ENCODE data around the gene METTL25.

DNA sequence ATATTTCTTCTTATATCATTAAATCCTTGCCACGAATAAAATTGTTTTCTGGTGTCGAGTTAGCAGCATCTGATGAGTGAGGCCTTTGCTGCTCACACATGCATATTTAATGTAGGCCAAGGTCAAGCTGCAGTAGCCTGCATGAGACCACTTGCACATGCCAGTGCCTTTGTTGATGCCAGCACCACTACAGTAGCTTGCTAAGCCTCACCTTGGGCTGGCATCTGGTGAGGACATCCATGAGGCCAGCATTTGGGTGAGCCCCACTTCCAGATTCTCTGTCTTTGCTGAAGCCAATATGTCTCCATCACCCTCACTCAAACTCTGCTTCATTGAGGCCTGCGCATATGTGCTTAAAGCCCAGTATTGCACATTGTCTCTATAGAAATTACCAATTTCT is 8.2 kb upstream of the METTL25 start:
- no peak for TF ChIP-seq CTCF (conservative IDR thresholded peaks at IDR 0.05; ENCODE audit: low read depth, low read length)
- TF ChIP-seq EZH2 (IDR thresholded peaks at IDR 0.05; ENCODE audit: low read length, unreplicated experiment), result no peak
- no peak for TF ChIP-seq EZH2phosphoT487 (IDR thresholded peaks at IDR 0.05; ENCODE audit: borderline replicate concordance, low read length)
